Panc1 (cell line): Measurements from ENCODE around the gene CCM2. TPM values are rescaled to one million over a fixed set of nuclear protein-coding genes. Genes with fewer than 3 reads are reported as not detected.

ENCODE experiments used
- ATAC-seq: fragments of 200-7000 bp; cut with Tn5 transposase; 2 replicates; pipeline ENCODE4 v1.9.1; 2020; ENCODE audit warnings: mild to moderate bottlenecking, moderate library complexity
- BruUV-seq: library from RNA; stranded (reverse); fragments of 400-500 nt; replicated peaks from 2 replicates; lab custom pipeline; 2021; lab: Mats Ljungman, UMichigan
- CTCF ChIA-PET: fragments of 300-600 bp; sonication (Branson Sonifier 250); formaldehyde crosslinking; loops from one replicate; lab custom pipeline; 2022; ENCODE audit warnings: antibody characterized with exemption; lab: Charles Lee
- POLR2A ChIA-PET: fragments of 300-600 bp; sonication (Branson Sonifier 250); formaldehyde crosslinking; loops from one replicate; lab custom pipeline; 2022; ENCODE audit warnings: antibody characterized with exemption; lab: Charles Lee
- DNase-seq: peaks from one replicate; pipeline ENCODE4 v3.0.0-alpha.2; 2010; ENCODE audit warnings: low read depth, low spot score
- H3K27ac ChIP-seq: 2 replicates; pipeline ENCODE4 v1.5.1; 2011; ENCODE audit warnings: mild to moderate bottlenecking, low read length, inconsistent platforms
- H3K27me3 ChIP-seq: fragments of 200-500 bp; sonication (Bioruptor generic); 2 replicates; pipeline ENCODE4 v1.6.0; 2014; ENCODE audit warnings: low read length, inconsistent platforms; ENCODE audit not compliant: control insufficient read depth, insufficient read depth
- H3K36me3 ChIP-seq: fragments of 200-500 bp; sonication (Bioruptor generic); 2 replicates; pipeline ENCODE4 v1.5.1; 2014; ENCODE audit warnings: inconsistent platforms, mild to moderate bottlenecking, low read length, moderate library complexity; ENCODE audit not compliant: control insufficient read depth, insufficient read depth
- H3K4me1 ChIP-seq: 2 replicates; pipeline ENCODE4 v1.5.1; 2011; ENCODE audit warnings: inconsistent platforms, mild to moderate bottlenecking, low read length, moderate library complexity; ENCODE audit not compliant: control insufficient read depth, insufficient read depth
- H3K4me3 ChIP-seq, 2 experiments: 2 replicates each; pipeline ENCODE4 v1.5.1; 2011 to 2012; ENCODE audit warnings: low read depth in 2 of 2, low read length in 2 of 2, mild to moderate bottlenecking in 2 of 2, inconsistent platforms in 1 of 2, moderate library complexity in 1 of 2
- H3K9me3 ChIP-seq: fragments of 200-500 bp; sonication (Bioruptor generic); 2 replicates; pipeline ENCODE4 v1.5.1; 2014; ENCODE audit warnings: low read depth, mild to moderate bottlenecking, inconsistent platforms, low read length, moderate library complexity; ENCODE audit not compliant: control insufficient read depth, insufficient read depth
- POLR2AphosphoS5 ChIP-seq: IDR thresholded peaks from 2 replicates; pipeline ENCODE4 v1.6.1; 2012; ENCODE audit warnings: mild to moderate bottlenecking, low read depth, low read length, moderate library complexity
- SIN3A ChIP-seq: IDR thresholded peaks from 2 replicates; pipeline ENCODE4 v1.6.1; 2012; ENCODE audit warnings: low read depth, mild to moderate bottlenecking, low read length, moderate library complexity, borderline replicate concordance; ENCODE audit not compliant: insufficient read depth
- TCF7L2 ChIP-seq: IDR thresholded peaks from 2 replicates; pipeline ENCODE4 v1.6.1; 2011; ENCODE audit warnings: mild to moderate bottlenecking, low read depth, low read length, inconsistent platforms
- in situ Hi-C: cut with HindIII; loops from 2 replicates; pipeline ENCODE4 v1.10.0; 2016; ENCODE audit warnings: low sequenced_read_pairs, low pct_unique_long_range_greater_than_20kb
- intact Hi-C: fragments of 100-400 bp; cut with micrococcal nuclease; formaldehyde crosslinking; loops from one replicate; pipeline ENCODE4 v1.10.0; 2022; ENCODE audit not compliant: unreplicated experiment
- total RNA-seq: library from RNA; stranded (reverse); gene quantifications from one replicate; pipeline ENCODE4 v1.2.1, GENCODE V29; 2021; ENCODE audit not compliant: unreplicated experiment
- TF ChIP-seq, protein P1 (sequence below), 2 experiments: IDR thresholded peaks; 2 replicates each; pipeline ENCODE4 v1.6.1; 2011 to 2012; ENCODE audit warnings: low read depth in 2 of 2, control low read depth in 1 of 2, low read length in 1 of 2, mild to moderate bottlenecking in 1 of 2, moderate library complexity in 1 of 2; ENCODE audit not compliant: insufficient read depth in 1 of 2
- TF ChIP-seq, protein P2 (sequence below): fragments of 450-650 bp; IDR thresholded peaks from 2 replicates; pipeline ENCODE4 v1.5.1; 2017; ENCODE audit warnings: mild to moderate bottlenecking

CCM2 gene
- total RNA-seq, 1 experiment from 2014 or later: 97.1 TPM

DNA sequence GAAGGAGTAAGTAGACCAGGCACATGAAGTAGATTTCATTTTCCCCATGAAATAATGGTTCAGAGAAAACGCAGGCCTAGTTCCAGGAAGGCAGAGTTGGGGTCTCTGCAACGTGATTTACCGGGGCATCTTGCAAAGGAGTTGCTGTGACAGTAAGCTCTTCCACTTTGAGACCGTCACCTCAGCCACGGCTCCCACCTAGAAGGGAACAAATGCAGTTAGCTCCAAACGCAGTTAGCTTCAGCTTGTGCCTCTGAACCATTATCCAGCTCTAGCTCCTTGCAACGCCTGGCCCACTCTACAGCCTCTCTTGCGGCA, 14.1 kb upstream of the CCM2 start:
- peaks cover 35% of the 10 kb centered on the region for H3K36me3 ChIP-seq
- peaks cover 27% of the 10 kb centered on the region for H3K4me1 ChIP-seq
- POLR2A ChIA-PET: no interaction called here
- no peak for ATAC-seq
- in situ Hi-C loops: no loop called here
- intact Hi-C loops: no loop called here
- DNase-seq: no peak
- TF ChIP-seq, protein P1, sequence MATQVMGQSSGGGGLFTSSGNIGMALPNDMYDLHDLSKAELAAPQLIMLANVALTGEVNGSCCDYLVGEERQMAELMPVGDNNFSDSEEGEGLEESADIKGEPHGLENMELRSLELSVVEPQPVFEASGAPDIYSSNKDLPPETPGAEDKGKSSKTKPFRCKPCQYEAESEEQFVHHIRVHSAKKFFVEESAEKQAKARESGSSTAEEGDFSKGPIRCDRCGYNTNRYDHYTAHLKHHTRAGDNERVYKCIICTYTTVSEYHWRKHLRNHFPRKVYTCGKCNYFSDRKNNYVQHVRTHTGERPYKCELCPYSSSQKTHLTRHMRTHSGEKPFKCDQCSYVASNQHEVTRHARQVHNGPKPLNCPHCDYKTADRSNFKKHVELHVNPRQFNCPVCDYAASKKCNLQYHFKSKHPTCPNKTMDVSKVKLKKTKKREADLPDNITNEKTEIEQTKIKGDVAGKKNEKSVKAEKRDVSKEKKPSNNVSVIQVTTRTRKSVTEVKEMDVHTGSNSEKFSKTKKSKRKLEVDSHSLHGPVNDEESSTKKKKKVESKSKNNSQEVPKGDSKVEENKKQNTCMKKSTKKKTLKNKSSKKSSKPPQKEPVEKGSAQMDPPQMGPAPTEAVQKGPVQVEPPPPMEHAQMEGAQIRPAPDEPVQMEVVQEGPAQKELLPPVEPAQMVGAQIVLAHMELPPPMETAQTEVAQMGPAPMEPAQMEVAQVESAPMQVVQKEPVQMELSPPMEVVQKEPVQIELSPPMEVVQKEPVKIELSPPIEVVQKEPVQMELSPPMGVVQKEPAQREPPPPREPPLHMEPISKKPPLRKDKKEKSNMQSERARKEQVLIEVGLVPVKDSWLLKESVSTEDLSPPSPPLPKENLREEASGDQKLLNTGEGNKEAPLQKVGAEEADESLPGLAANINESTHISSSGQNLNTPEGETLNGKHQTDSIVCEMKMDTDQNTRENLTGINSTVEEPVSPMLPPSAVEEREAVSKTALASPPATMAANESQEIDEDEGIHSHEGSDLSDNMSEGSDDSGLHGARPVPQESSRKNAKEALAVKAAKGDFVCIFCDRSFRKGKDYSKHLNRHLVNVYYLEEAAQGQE (IDR thresholded peaks at IDR 0.05; ENCODE audit: insufficient read depth in 1 of 2, low read depth in 2 of 2, low read length in 1 of 2): no peak
- TF ChIP-seq, protein P2, sequence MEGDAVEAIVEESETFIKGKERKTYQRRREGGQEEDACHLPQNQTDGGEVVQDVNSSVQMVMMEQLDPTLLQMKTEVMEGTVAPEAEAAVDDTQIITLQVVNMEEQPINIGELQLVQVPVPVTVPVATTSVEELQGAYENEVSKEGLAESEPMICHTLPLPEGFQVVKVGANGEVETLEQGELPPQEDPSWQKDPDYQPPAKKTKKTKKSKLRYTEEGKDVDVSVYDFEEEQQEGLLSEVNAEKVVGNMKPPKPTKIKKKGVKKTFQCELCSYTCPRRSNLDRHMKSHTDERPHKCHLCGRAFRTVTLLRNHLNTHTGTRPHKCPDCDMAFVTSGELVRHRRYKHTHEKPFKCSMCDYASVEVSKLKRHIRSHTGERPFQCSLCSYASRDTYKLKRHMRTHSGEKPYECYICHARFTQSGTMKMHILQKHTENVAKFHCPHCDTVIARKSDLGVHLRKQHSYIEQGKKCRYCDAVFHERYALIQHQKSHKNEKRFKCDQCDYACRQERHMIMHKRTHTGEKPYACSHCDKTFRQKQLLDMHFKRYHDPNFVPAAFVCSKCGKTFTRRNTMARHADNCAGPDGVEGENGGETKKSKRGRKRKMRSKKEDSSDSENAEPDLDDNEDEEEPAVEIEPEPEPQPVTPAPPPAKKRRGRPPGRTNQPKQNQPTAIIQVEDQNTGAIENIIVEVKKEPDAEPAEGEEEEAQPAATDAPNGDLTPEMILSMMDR: no peak
- no peak for TF ChIP-seq SIN3A
- no peak for TF ChIP-seq TCF7L2
- CTCF ChIA-PET: interaction anchor here (0.6 kb wide), 1 partner anchor 14 kb away, joined by 8 read pairs; no protein-coding TSS in a partner anchor
- peak overlapping the region; percentile 96 for H3K27ac ChIP-seq
- no TSS peak for BruUV-seq
- H3K4me3 ChIP-seq: peak overlapping the region; percentile 82 to 84
- no peaks in the 10 kb centered on the region for H3K27me3 ChIP-seq
- no peaks in the 10 kb centered on the region for H3K9me3 ChIP-seq

DNA sequence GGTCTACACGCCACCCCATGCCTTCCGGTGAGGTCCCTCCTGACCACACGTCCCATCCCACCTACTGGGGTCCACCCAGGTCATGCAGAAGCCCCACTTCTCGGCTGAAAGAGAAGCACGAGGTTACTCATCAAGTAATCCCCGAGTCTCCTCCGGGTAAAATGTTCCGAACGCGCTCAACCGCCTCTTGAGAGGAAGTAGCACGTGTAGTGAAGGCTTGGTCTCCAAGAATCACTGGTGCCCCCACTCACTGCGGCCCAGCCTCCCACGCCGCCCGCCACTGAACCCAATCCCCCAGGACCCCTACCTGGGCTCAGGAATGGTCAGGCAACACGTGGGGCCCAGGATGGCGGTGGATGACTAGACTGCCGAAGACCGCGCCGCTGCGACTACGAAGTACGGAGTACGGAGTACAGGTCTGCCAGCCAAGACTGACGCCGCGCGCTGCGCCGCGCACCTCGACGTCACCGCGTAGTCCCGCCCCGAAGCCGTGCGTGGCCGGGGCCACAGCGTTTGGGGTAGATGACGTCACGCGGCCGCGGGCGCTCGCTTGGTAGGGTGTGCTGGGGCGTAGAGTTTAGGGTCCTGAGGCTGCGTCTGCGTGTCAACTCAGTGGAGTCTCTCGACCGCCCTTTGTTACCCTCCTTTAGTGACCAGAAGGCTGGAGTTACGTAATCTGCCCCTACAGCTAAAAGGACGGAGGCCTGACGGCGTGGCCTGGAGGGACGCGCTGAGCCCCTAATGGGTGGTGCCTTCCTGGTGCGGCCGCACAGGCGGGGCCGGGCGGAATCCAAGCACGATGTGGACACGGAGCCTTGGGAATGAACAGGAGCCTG, 13.6 kb upstream of the CCM2 start:
- ChIA-PET CTCF (interaction anchor here (0.6 kb wide), 1 partner anchor 13 kb away, joined by 8 read pairs; no protein-coding TSS in a partner anchor), POLR2A (no interaction called here)
- DNase-seq (peak; percentile 86), ATAC-seq (peak; percentile 99)
- TF ChIP-seq TCF7L2 (peak; percentile 31; the same call in 1 of the 2 replicates), POLR2AphosphoS5 (peak; percentile 100), SIN3A (peak; percentile 93; the same call in 1 of the 2 replicates)
- TF ChIP-seq, protein P2: no peak
- TF ChIP-seq, protein P1 (IDR thresholded peaks at IDR 0.05; ENCODE audit: insufficient read depth in 1 of 2, low read depth in 2 of 2, low read length in 1 of 2): peak in 1 of 2 experiments; percentile 76; a peak in 1 of 4 replicates
- H3K27me3 ChIP-seq: no peaks in the 10 kb centered on the region
- H3K4me3 ChIP-seq: peak overlapping the region; percentile 82 to 84
- in situ Hi-C loops (no loop called here), intact Hi-C loops (no loop called here)
- H3K9me3 ChIP-seq: no peaks in the 10 kb centered on the region
- no TSS peak for BruUV-seq
- peak overlapping the region; percentile 96 for H3K27ac ChIP-seq
- peaks cover 27% of the 10 kb centered on the region for H3K4me1 ChIP-seq
- peaks cover 35% of the 10 kb centered on the region for H3K36me3 ChIP-seq
